Stomach (tissue), 9 donors: ENCODE data around the gene CDK2AP2. TPM values are rescaled to one million over a fixed set of nuclear protein-coding genes. Genes with fewer than 3 reads are reported as not detected.

ENCODE experiments used
- DNase-seq, 2 donors: peaks; one replicate each; pipeline versions ENCODE4 v3.0.0 to v3.0.0-alpha.2; 2013 to 2019
- H3K27ac ChIP-seq, 5 donors: fragments of 200-600 bp in 4 of 5; sonication (generic) in 4 of 5; one replicate each; pipeline ENCODE4 v1.5.1; 2013 to 2019; ENCODE audit warnings: mild to moderate bottlenecking in 1 of 5, moderate library complexity in 1 of 5
- H3K27me3 ChIP-seq, 3 donors: fragments of 200-600 bp; sonication (generic); one replicate each; pipeline ENCODE4 v1.5.1; 2017 to 2019; ENCODE audit warnings: mixed run types in 1 of 3
- H3K36me3 ChIP-seq, 4 donors: fragments of 200-600 bp; sonication (generic); 1 replicate in 3 of 4; 2 replicates in 1 of 4; pipeline ENCODE4 v1.5.1; 2016 to 2019
- H3K4me1 ChIP-seq, 4 donors: fragments of 200-600 bp; sonication (generic); one replicate each; pipeline ENCODE4 v1.5.1; 2016 to 2019
- H3K4me3 ChIP-seq, 4 donors: fragments of 200-600 bp; sonication (generic) in 3 of 4; one replicate each; pipeline ENCODE4 v1.5.1; 2016 to 2019; ENCODE audit warnings: mild to moderate bottlenecking in 1 of 4
- H3K9me3 ChIP-seq, 4 donors: fragments of 200-600 bp; sonication (generic); one replicate each; pipeline ENCODE4 v1.5.1; 2016 to 2019
- CTCF ChIP-seq, 7 experiments: fragments of 450-650 bp in 4 of 7; fragments of 200-600 bp in 3 of 7; sonication (generic) in 3 of 7; IDR thresholded peaks; one replicate each; pipeline ENCODE4 v1.5.1; 2016 to 2019; ENCODE audit warnings: antibody characterized with exemption in 7 of 7, control low read depth in 2 of 7, mild to moderate bottlenecking in 1 of 7
- EP300 ChIP-seq: sonication (generic); formaldehyde crosslinking; IDR thresholded peaks from one replicate; pipeline ENCODE4 v1.6.1; 2017; ENCODE audit warnings: antibody characterized with exemption
- POLR2A ChIP-seq, 4 donors: fragments of 450-650 bp; IDR thresholded peaks; one replicate each; pipeline ENCODE4 v1.6.1; 2016; ENCODE audit warnings: antibody characterized with exemption in 4 of 4, control low read depth in 2 of 4, mild to moderate bottlenecking in 1 of 4, moderate library complexity in 1 of 4
- POLR2AphosphoS5 ChIP-seq, 3 donors: sonication (generic); formaldehyde crosslinking; IDR thresholded peaks; one replicate each; pipeline ENCODE4 v1.6.1; 2016; ENCODE audit warnings: antibody characterized with exemption in 3 of 3
- WGBS, 5 donors: extraction: QIAGEN DNeasy Blood & Tissue Kit in 3 of 5; methylation state at CpG; one replicate each; pipeline versions ENCODE4 v1.1.5 to v1.1.7; 2013 to 2018; 5-methylcytosine and 5-hydroxymethylcytosine counted together
- intact Hi-C: fragments of 100-400 bp; cut with DNase I; formaldehyde crosslinking; loops from one replicate; pipeline ENCODE4 v1.15.1; 2023; ENCODE audit warnings: low total_unique reads
- polyA plus RNA-seq, 3 donors: library from polyadenylated mRNA; stranded (reverse); fragments of 200-250 nt; gene quantifications; one replicate each; pipeline ENCODE4 v1.2.3, GENCODE V29; 2013
- total RNA-seq, 5 donors: library from RNA; depleted of rRNA; stranded (reverse); fragments of >200 nt; gene quantifications; one replicate each; pipeline versions ENCODE4 v1.1.0 to v1.2.3, GENCODE V29; 2014 to 2016
- donor health status: healthy with polysubstance abuse.
- donor health status: Bipolar disorder and iron deficiency.
- donor health status: healthy.

Gene CDK2AP2
- total and polyA plus RNA-seq, 8 donors = 8.3 to 95.9 (median 62.3) TPM

- WGBS, 5 donors = 33 to 39% (median 35%) methylated on average over 4 of the region's 4 CpGs
- Histone ChIP-seq H3K4me3 (no peak overlapping the region), H3K27me3 (no peaks in the 10 kb centered on the region), H3K36me3 (no peaks in the 10 kb centered on the region), H3K4me1 (no peaks in the 10 kb centered on the region), H3K27ac (no peak overlapping the region), H3K9me3 (peaks cover 0 to 18% (median 10%) of the 10 kb centered on the region in 4 donors)
- intact Hi-C loops = no loop called here
- DNase-seq = no peak
- no peak for TF ChIP-seq POLR2AphosphoS5 (IDR thresholded peaks at IDR 0.05)
- TF ChIP-seq POLR2A (IDR thresholded peaks at IDR 0.05) = no peak
- no peak for TF ChIP-seq EP300
- TF ChIP-seq CTCF (IDR thresholded peaks at IDR 0.05) = no peak
These were observed 26.2 kb upstream of the CDK2AP2 start for GRCh38 chr11:67534070-67534679.

- no peak for DNase-seq
- Histone ChIP-seq H3K27me3 (peaks cover 0 to 4% (median 0%) of the 10 kb centered on the region in 3 donors), H3K4me3 (no peak overlapping the region), H3K36me3 (no peaks in the 10 kb centered on the region), H3K27ac (no peak overlapping the region), H3K9me3 (peaks cover 0 to 18% (median 10%) of the 10 kb centered on the region in 4 donors), H3K4me1 (no peaks in the 10 kb centered on the region)
- 55 to 69% (median 64%) methylated on average over 2 of the region's 2 CpGs for WGBS, 5 donors
- intact Hi-C loops = no loop called here
- TF ChIP-seq CTCF (IDR thresholded peaks at IDR 0.05) (no peak), POLR2A (IDR thresholded peaks at IDR 0.05) (no peak), EP300 (no peak), POLR2AphosphoS5 (IDR thresholded peaks at IDR 0.05) (no peak)
These were observed 24.9 kb upstream of the CDK2AP2 start for GRCh38 chr11:67532889-67533288.

GRCh38 chr11:67530282-67530592 is 22.3 kb upstream of the CDK2AP2 start:
- 80 to 94% (median 89%) methylated on average over 1 to 5 of the region's 5 CpGs for WGBS, 5 donors
- intact Hi-C loops = no loop called here
- no peaks in the 10 kb centered on the region for H3K4me1 ChIP-seq
- no peaks in the 10 kb centered on the region for H3K36me3 ChIP-seq
- no peak overlapping the region for H3K27ac ChIP-seq
- H3K27me3 ChIP-seq = peaks cover 0 to 6% (median 0%) of the 10 kb centered on the region in 3 donors
- peaks cover 0 to 18% (median 10%) of the 10 kb centered on the region in 4 donors for H3K9me3 ChIP-seq
- TF ChIP-seq CTCF (IDR thresholded peaks at IDR 0.05) (no peak), POLR2A (IDR thresholded peaks at IDR 0.05) (no peak), POLR2AphosphoS5 (IDR thresholded peaks at IDR 0.05) (no peak), EP300 (no peak)
- no peak for DNase-seq
- H3K4me3 ChIP-seq = no peak overlapping the region

- no peaks in the 10 kb centered on the region for H3K4me1 ChIP-seq
- intact Hi-C loops = no loop called here
- no peak for DNase-seq
- WGBS, 5 donors = 89 to 93% (median 92%) methylated on average over 4 of the region's 4 CpGs
- TF ChIP-seq POLR2A (IDR thresholded peaks at IDR 0.05) = no peak
- no peak for TF ChIP-seq EP300
- no peak for TF ChIP-seq POLR2AphosphoS5 (IDR thresholded peaks at IDR 0.05)
- TF ChIP-seq CTCF (IDR thresholded peaks at IDR 0.05) = no peak
- no peak overlapping the region for H3K4me3 ChIP-seq
- no peak overlapping the region for H3K27ac ChIP-seq
- H3K27me3 ChIP-seq = peaks cover 0 to 23% (median 0%) of the 10 kb centered on the region in 3 donors
- H3K36me3 ChIP-seq = no peaks in the 10 kb centered on the region
- H3K9me3 ChIP-seq = peaks cover 0 to 3% (median under 1%) of the 10 kb centered on the region in 4 donors
These were observed 20.4 kb upstream of the CDK2AP2 start for GRCh38 chr11:67528376-67528775.
